Measurements from ENCODE around the gene PAFAH2. TPM values are rescaled to one million over a fixed set of nuclear protein-coding genes. Genes with fewer than 3 reads are reported as not detected.

Gene PAFAH2
- total and polyA plus RNA-seq, 2 of the 8 experiments (the other 6 are each of a cell fraction or from before 2014, with no cell fraction given): 7.7 to 9.3 TPM

DNA sequence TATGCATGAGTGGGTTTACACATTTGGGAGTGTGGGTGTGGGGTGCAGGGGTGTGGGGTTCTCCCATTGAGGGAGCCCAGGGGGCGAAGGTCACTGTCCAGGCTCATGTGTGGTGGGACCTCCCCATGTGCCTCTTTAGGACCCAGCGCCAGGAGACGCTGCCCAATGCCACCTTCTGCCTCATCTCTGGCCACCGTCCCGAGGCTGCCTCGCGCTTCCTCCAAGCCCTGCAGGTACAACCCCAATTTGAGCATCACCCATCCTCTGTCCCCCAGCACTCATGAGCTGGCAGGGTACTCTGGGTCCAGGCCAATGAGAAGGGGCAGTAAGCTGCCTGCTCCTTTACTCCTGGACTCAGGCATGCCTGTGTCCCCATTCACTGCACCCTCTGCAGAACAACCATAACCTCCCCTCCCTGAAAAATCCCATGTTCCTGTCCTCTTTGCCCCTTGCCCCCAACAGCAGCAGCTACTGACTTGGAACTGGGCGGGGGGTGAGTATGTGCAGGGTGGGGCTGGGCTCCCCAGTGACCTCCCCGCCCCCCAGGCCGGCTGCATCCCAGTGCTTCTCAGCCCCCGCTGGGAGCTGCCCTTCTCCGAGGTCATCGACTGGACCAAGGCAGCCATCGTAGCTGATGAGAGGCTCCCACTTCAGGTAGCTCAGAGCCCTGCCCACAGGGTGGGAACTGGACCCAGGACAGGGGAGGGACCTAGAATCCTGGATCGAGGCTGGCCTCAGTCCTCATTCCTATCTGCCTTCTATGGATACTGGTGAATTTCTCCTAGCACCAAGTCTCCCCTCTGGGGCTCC is 31.4 kb upstream of the PAFAH2 start:
- Histone ChIP-seq H4K5ac (ENCODE audit: insufficient read length, low read depth, low read length) (no peak overlapping the region), H3K79me2 (ENCODE audit: control insufficient read depth in 1 of 2, insufficient read depth in 2 of 2, low read length in 2 of 2) (no peaks in the 10 kb centered on the region), H2BK15ac (ENCODE audit: low read length) (no peak overlapping the region), H3K56ac (replicated peaks; ENCODE audit: insufficient read length, low read depth, low read length) (no peak overlapping the region), H3K27me3 (replicated peaks in 1 of 4; ENCODE audit: control insufficient read depth in 3 of 4, extremely low read depth in 1 of 4, insufficient read depth in 3 of 4, low read length in 3 of 4) (peaks cover under 1 to 12% (median 9%) of the 10 kb centered on the region in 4 experiments; a peak in 6 of 7 replicates), H2BK120ac (replicated peaks; ENCODE audit: low read depth, low read length) (no peak overlapping the region), H3K18ac (ENCODE audit: extremely low read depth, low read length) (peak overlapping the region; percentile 19; the same call in 1 of the 2 replicates), H3K4ac (replicated peaks; ENCODE audit: insufficient read length, low read depth, low read length) (no peak overlapping the region), H2BK20ac (ENCODE audit: low read length) (no peak overlapping the region), H3K9me3 (ENCODE audit: insufficient read depth in 2 of 2, low read depth in 1 of 2, low read length in 1 of 2) (no peaks in the 10 kb centered on the region), H3K9ac (replicated peaks in 1 of 4; ENCODE audit: extremely low read depth in 1 of 4, low read depth in 3 of 4, low read length in 3 of 4) (no peak overlapping the region), H4K20me1 (replicated peaks in 1 of 2; ENCODE audit: control insufficient read depth in 1 of 2, insufficient read depth in 2 of 2, low read length in 2 of 2) (peaks cover 0 to 1% of the 10 kb centered on the region in 2 experiments), H3K23me2 (ENCODE audit: low read depth, low read length) (no peaks in the 10 kb centered on the region), H2BK12ac (ENCODE audit: low read depth, low read length) (0 out of 2 replicates have a peak overlapping the region, but pooled peaks have one; percentile 9), H3K4me3 (ENCODE audit: extremely low read depth in 1 of 4, insufficient read depth in 2 of 4, low read depth in 3 of 4, low read length in 4 of 4) (no peak overlapping the region), H3K36me3 (ENCODE audit: control insufficient read depth in 2 of 4, insufficient read depth in 4 of 4, low read length in 3 of 4) (no peaks in the 10 kb centered on the region), H3K79me1 (ENCODE audit: low read depth, low read length) (no peaks in the 10 kb centered on the region), H3K27ac (ENCODE audit: low read depth, low read length) (no peak overlapping the region), H4K91ac (replicated peaks; ENCODE audit: insufficient read length, low read length) (no peak overlapping the region), H2BK5ac (ENCODE audit: low read depth, low read length) (peak overlapping the region; percentile 0; the same call in 1 of the 2 replicates), H3K4me2 (ENCODE audit: insufficient read depth in 1 of 2, low read depth in 2 of 2, low read length in 2 of 2) (no peak overlapping the region), H3K4me1 (replicated peaks in 1 of 4; ENCODE audit: control insufficient read depth in 3 of 4, insufficient read depth in 4 of 4, low read length in 3 of 4) (peaks cover 0 to 2% (median 0%) of the 10 kb centered on the region in 4 experiments; a peak in 2 of 7 replicates), H3K14ac (ENCODE audit: insufficient read length) (no peak overlapping the region), H2AFZ (ENCODE audit: low read length) (no peak overlapping the region), H2AK5ac (ENCODE audit: low read depth, low read length) (no peak overlapping the region), H4K8ac (ENCODE audit: extremely low read depth, insufficient read depth, low read length) (no peak overlapping the region), H3K23ac (ENCODE audit: insufficient read length) (no peak overlapping the region)
- POLR2A ChIA-PET (ENCODE audit: partially characterized antibody): interaction anchor here (0.7 to 1.5 kb wide), 4 partner anchors 27 to 207 kb away, joined by 3 to 4 read pairs (median 4); partner anchors contain the start of gene STMN1
- FAIRE-seq (no peak), DNase-seq (ENCODE audit: low read depth in 1 of 2, low spot score in 2 of 2) (no peak)
- TF ChIP-seq TCF12 (IDR thresholded peaks at IDR 0.05; ENCODE audit: low read depth, low read length) (no peak), RAD21 (IDR thresholded peaks at IDR 0.05 in 1 of 2, conservative IDR thresholded peaks at IDR 0.05 in 1 of 2; ENCODE audit: low read depth in 2 of 2, low read length in 2 of 2) (no peak), SRF (IDR thresholded peaks at IDR 0.05; ENCODE audit: low read depth, low read length) (no peak), BCL11A (IDR thresholded peaks at IDR 0.05; ENCODE audit: low read depth in 2 of 2, low read length in 2 of 2) (no peak), YY1 (IDR thresholded peaks at IDR 0.05; ENCODE audit: low read depth, low read length) (no peak), KDM1A (IDR thresholded peaks at IDR 0.05; ENCODE audit: borderline replicate concordance, low read length) (no peak), EP300 (IDR thresholded peaks at IDR 0.05; ENCODE audit: borderline replicate concordance in 1 of 2, low read depth in 2 of 2, low read length in 2 of 2) (no peak), HDAC2 (IDR thresholded peaks at IDR 0.05; ENCODE audit: borderline replicate concordance in 1 of 2, low read depth in 2 of 2, low read length in 2 of 2) (0 out of 4 replicates have a peak, but pooled peaks of 1 of the 2 experiments have one; percentile 29)
- TF ChIP-seq, protein P1, sequence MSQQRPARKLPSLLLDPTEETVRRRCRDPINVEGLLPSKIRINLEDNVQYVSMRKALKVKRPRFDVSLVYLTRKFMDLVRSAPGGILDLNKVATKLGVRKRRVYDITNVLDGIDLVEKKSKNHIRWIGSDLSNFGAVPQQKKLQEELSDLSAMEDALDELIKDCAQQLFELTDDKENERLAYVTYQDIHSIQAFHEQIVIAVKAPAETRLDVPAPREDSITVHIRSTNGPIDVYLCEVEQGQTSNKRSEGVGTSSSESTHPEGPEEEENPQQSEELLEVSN (IDR thresholded peaks at IDR 0.05): no peak
- CTCF ChIA-PET (ENCODE audit: partially characterized antibody): interaction anchor here (0.6 to 3.0 kb wide), 33 partner anchors 7 to 1251 kb away, joined by 3 to 11 read pairs (median 5); partner anchors contain the start of genes EXTL1 and PAFAH2
- 83% methylated on average over 10 of the region's 15 CpGs; no CpG with 5 or more reads in 1 of the 2 experiments for WGBS, 2 experiments (ENCODE audit: extremely low coverage in 1 of 2, insufficient coverage in 1 of 2, insufficient read length in 1 of 2, insufficient replicate concordance in 2 of 2, low coverage in 1 of 2, low lambda C conversion rate in 2 of 2, missing lambda C conversion rate in 1 of 2)

All from H1 (cell line).